Measurements from ENCODE around the gene DCTPP1.

DNA sequence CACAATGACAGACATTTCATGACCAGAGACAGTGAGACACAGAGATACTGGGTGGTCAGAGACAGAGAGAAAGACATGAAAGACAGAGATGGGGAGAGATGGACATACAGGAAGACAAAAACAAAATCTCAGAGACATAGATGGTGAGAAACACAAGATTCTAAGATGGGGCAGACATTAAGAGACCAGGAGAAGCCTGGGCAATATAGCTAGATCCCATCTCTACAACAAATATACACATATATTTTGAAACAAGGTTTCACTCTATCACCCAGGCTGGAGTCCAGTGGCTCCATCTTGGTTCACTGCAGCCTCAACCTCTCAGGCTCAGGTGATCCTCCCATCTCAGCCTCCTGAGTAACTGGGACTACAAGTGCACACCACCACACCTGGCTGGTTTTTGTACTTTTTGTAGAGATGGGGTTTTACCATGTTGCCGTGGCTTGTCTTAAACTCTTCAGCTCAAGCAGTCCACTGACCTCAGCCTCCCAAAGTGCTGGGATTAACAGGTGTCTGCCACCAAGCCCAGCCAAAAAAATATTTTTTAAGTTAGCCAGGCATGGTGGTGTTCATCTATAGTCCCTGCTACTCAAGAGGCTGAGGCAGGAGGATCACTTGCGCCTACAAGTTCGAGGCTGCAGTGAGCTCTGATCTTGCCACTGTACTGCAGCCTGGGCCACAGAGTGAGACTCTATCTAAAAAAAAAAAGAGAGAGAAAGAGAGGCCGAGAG, 49.6 kb downstream of the DCTPP1 start:
- TF ChIP-seq EZH2 (optimal IDR thresholded peaks at IDR 0.05; ENCODE audit: low read depth, low read length) (no peak), EZH2phosphoT487 (IDR thresholded peaks at IDR 0.05; ENCODE audit: low read length) (no peak)
- TF ChIP-seq, protein P1, sequence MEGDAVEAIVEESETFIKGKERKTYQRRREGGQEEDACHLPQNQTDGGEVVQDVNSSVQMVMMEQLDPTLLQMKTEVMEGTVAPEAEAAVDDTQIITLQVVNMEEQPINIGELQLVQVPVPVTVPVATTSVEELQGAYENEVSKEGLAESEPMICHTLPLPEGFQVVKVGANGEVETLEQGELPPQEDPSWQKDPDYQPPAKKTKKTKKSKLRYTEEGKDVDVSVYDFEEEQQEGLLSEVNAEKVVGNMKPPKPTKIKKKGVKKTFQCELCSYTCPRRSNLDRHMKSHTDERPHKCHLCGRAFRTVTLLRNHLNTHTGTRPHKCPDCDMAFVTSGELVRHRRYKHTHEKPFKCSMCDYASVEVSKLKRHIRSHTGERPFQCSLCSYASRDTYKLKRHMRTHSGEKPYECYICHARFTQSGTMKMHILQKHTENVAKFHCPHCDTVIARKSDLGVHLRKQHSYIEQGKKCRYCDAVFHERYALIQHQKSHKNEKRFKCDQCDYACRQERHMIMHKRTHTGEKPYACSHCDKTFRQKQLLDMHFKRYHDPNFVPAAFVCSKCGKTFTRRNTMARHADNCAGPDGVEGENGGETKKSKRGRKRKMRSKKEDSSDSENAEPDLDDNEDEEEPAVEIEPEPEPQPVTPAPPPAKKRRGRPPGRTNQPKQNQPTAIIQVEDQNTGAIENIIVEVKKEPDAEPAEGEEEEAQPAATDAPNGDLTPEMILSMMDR (IDR thresholded peaks at IDR 0.05; ENCODE audit: low read length), result no peak
